Liver (tissue), 9 donors: ENCODE measurements around the gene PACSIN2. TPM values are rescaled to one million over a fixed set of nuclear protein-coding genes. Genes with fewer than 3 reads are reported as not detected.

ENCODE experiments used
- DNase-seq: peaks from one replicate; pipeline ENCODE4 v3.0.0-alpha.2; 2017; ENCODE audit warnings: low spot score
- H3K27ac ChIP-seq, 2 donors: one replicate each; pipeline ENCODE4 v1.7.0; 2013; ENCODE audit warnings: inconsistent platforms in 2 of 2, low read length in 2 of 2, control low read depth in 1 of 2, low read depth in 1 of 2, mild to moderate bottlenecking in 1 of 2
- H3K27me3 ChIP-seq, 4 donors: one replicate each; pipeline versions ENCODE4 v1.6.1 to v1.7.0; 2013; ENCODE audit warnings: low read length in 3 of 4, inconsistent platforms in 1 of 4, mild to moderate bottlenecking in 1 of 4, moderate library complexity in 1 of 4; ENCODE audit not compliant: control insufficient read depth in 4 of 4, insufficient read depth in 4 of 4
- H3K36me3 ChIP-seq, 4 donors: one replicate each; pipeline versions ENCODE4 v1.6.1 to v1.7.0; 2013; ENCODE audit warnings: low read length in 3 of 4, mild to moderate bottlenecking in 3 of 4, low read depth in 1 of 4, moderate library complexity in 1 of 4; ENCODE audit not compliant: control insufficient read depth in 4 of 4, insufficient read depth in 3 of 4
- H3K4me1 ChIP-seq, 4 donors: one replicate each; pipeline versions ENCODE4 v1.6.1 to v1.7.0; 2013; ENCODE audit warnings: low read length in 3 of 4, mild to moderate bottlenecking in 3 of 4, moderate library complexity in 1 of 4; ENCODE audit not compliant: control insufficient read depth in 4 of 4, insufficient read depth in 4 of 4
- H3K4me3 ChIP-seq, 3 donors: one replicate each; pipeline versions ENCODE4 v1.6.1 to v1.7.0; 2013; ENCODE audit warnings: low read length in 3 of 3, control low read depth in 1 of 3, low read depth in 1 of 3, mild to moderate bottlenecking in 1 of 3
- H3K9ac ChIP-seq, 2 donors: one replicate each; pipeline ENCODE4 v1.7.0; 2013; ENCODE audit warnings: low read length in 2 of 2, mild to moderate bottlenecking in 2 of 2, moderate library complexity in 2 of 2, control low read depth in 1 of 2, low read depth in 1 of 2
- H3K9me3 ChIP-seq, 4 donors: one replicate each; pipeline versions ENCODE4 v1.6.1 to v1.7.0; 2013; ENCODE audit warnings: low read length in 3 of 4; ENCODE audit not compliant: control insufficient read depth in 4 of 4
- EGR1 ChIP-seq, 2 donors: IDR thresholded peaks; 2 replicates each; pipeline ENCODE4 v1.6.1; 2016 to 2018; ENCODE audit warnings: antibody characterized with exemption in 2 of 2, low read depth in 2 of 2
- FOXA1 ChIP-seq: IDR thresholded peaks from 2 replicates; pipeline ENCODE4 v1.6.1; 2016; ENCODE audit warnings: antibody characterized with exemption
- FOXA2 ChIP-seq: IDR thresholded peaks from 2 replicates; pipeline ENCODE4 v1.6.1; 2016; ENCODE audit warnings: antibody characterized with exemption
- GABPA ChIP-seq, 2 donors: IDR thresholded peaks in 1 of 2; conservative IDR thresholded peaks in 1 of 2; 2 replicates each; pipeline ENCODE4 v1.6.1; 2016; ENCODE audit warnings: antibody characterized with exemption in 2 of 2, mild to moderate bottlenecking in 1 of 2, moderate library complexity in 1 of 2
- HNF4A ChIP-seq, 2 donors: conservative IDR thresholded peaks; 2 replicates each; pipeline ENCODE4 v1.6.1; 2016; ENCODE audit warnings: antibody characterized with exemption in 2 of 2, mild to moderate bottlenecking in 2 of 2
- HNF4G ChIP-seq: IDR thresholded peaks from 2 replicates; pipeline ENCODE4 v1.6.1; 2016; ENCODE audit warnings: antibody characterized with exemption
- JUND ChIP-seq, 2 donors: IDR thresholded peaks; 2 replicates each; pipeline ENCODE4 v1.6.1; 2016; ENCODE audit warnings: antibody characterized with exemption in 2 of 2
- NR2F2 ChIP-seq: IDR thresholded peaks from 2 replicates; pipeline ENCODE4 v1.6.1; 2016; ENCODE audit warnings: antibody characterized with exemption
- RAD21 ChIP-seq, 2 donors: IDR thresholded peaks; 2 replicates each; pipeline ENCODE4 v1.6.1; 2016; ENCODE audit warnings: antibody characterized with exemption in 2 of 2, mild to moderate bottlenecking in 2 of 2
- RXRA ChIP-seq, 2 donors: IDR thresholded peaks; 2 replicates each; pipeline ENCODE4 v1.6.1; 2017 to 2018; ENCODE audit warnings: antibody characterized with exemption in 2 of 2, mild to moderate bottlenecking in 1 of 2
- SP1 ChIP-seq: IDR thresholded peaks from 2 replicates; pipeline ENCODE4 v1.6.1; 2018; ENCODE audit warnings: antibody characterized with exemption, mild to moderate bottlenecking
- TAF1 ChIP-seq: conservative IDR thresholded peaks from 2 replicates; pipeline ENCODE4 v1.6.1; 2016; ENCODE audit warnings: antibody characterized with exemption, mild to moderate bottlenecking
- YY1 ChIP-seq: IDR thresholded peaks from 2 replicates; pipeline ENCODE4 v1.6.1; 2016; ENCODE audit warnings: antibody characterized with exemption, mild to moderate bottlenecking
- WGBS: extraction: QIAGEN DNeasy Blood & Tissue Kit; methylation state at CpG from one replicate; pipeline ENCODE4 v1.1.7; 2013; 5-methylcytosine and 5-hydroxymethylcytosine counted together
- polyA plus RNA-seq, 2 donors: library from polyadenylated mRNA; stranded (reverse) in 1 of 2; unstranded in 1 of 2; fragments of 200-250 nt in 1 of 2; fragments of >200 nt in 1 of 2; fragmentation: Nextera tagmentation in 1 of 2; extraction: Ambion mirVana in 1 of 2; gene quantifications; one replicate each; pipeline versions ENCODE4 v1.2.1 to v1.2.3, GENCODE V29; 2013 to 2015
- total RNA-seq, 2 donors: library from RNA; depleted of rRNA; stranded (reverse); fragments of >200 nt; gene quantifications; one replicate each; pipeline ENCODE4 v1.2.3, GENCODE V29; 2014
- TF ChIP-seq, protein P1 (sequence below): IDR thresholded peaks from 2 replicates; pipeline ENCODE4 v1.6.1; 2016; ENCODE audit warnings: antibody characterized with exemption
- TF ChIP-seq, protein P2 (sequence below): IDR thresholded peaks from 2 replicates; pipeline ENCODE4 v1.6.1; 2016; ENCODE audit warnings: antibody characterized with exemption
- TF ChIP-seq, protein P3 (sequence below): IDR thresholded peaks from 2 replicates; pipeline ENCODE4 v1.6.1; 2016; ENCODE audit warnings: antibody characterized with exemption, mild to moderate bottlenecking
- TF ChIP-seq, protein P4 (sequence below): fragments of 150-350 bp; IDR thresholded peaks from 2 replicates; pipeline ENCODE4 v1.5.1; 2017; ENCODE audit warnings: improper control_type of control experiment, low read depth, low read length; ENCODE audit not compliant: missing input control
- TF ChIP-seq, protein P5 (sequence below): IDR thresholded peaks from 2 replicates; pipeline ENCODE4 v1.6.1; 2016; ENCODE audit warnings: antibody characterized with exemption
- donor health status: healthy.
- donor health status: healthy.
- donor health status: healthy.
- donor health status: healthy.
- donor health status: healthy.

The PACSIN2 gene
- total and polyA plus RNA-seq, 4 donors, result 9.1 to 31.4 (median 17.0) TPM

DNA sequence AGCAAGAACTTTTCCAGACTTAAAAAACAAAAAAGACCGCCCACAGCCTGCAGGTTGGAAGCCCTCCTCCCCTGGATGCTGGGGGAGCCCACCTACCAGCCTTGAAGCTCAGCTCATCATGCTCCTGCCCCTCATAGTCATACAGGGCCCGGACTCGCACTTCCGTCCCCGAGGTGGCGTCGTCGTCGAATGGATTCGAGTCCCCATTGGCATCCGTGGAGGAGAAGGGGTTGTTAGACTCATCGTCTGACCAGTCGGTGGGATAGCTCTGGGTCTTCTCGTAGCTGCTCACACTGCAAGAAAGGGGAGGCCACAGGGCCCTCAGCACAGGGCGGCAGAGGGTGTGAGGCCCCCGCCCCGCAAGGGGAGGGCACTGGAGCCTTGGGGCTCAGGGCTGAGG, 138.9 kb downstream of the PACSIN2 start:
- no peak for DNase-seq

More for the DNA sequence above, 138.9 kb downstream of the PACSIN2 start:
- peaks cover 20 to 60% (median 27%) of the 10 kb centered on the region in 4 donors for H3K36me3 ChIP-seq
- 95% methylated on average over 17 of the region's 17 CpGs for WGBS
- H3K4me3 ChIP-seq, result no peak overlapping the region
- H3K27ac ChIP-seq, result no peak overlapping the region
- no peak overlapping the region for H3K9ac ChIP-seq
- peaks cover 8 to 21% (median 15%) of the 10 kb centered on the region in 4 donors for H3K4me1 ChIP-seq
- TF ChIP-seq HNF4G (no peak), YY1 (no peak), HNF4A (conservative IDR thresholded peaks at IDR 0.05) (no peak), RXRA (IDR thresholded peaks at IDR 0.05) (no peak), JUND (IDR thresholded peaks at IDR 0.05) (no peak), EGR1 (IDR thresholded peaks at IDR 0.05; ENCODE audit: low read depth in 2 of 2) (no peak), FOXA2 (no peak), TAF1 (no peak), RAD21 (IDR thresholded peaks at IDR 0.05) (no peak), FOXA1 (no peak), GABPA (IDR thresholded peaks at IDR 0.05 in 1 of 2, conservative IDR thresholded peaks at IDR 0.05 in 1 of 2) (no peak), NR2F2 (no peak), SP1 (no peak)
- TF ChIP-seq, protein P1, sequence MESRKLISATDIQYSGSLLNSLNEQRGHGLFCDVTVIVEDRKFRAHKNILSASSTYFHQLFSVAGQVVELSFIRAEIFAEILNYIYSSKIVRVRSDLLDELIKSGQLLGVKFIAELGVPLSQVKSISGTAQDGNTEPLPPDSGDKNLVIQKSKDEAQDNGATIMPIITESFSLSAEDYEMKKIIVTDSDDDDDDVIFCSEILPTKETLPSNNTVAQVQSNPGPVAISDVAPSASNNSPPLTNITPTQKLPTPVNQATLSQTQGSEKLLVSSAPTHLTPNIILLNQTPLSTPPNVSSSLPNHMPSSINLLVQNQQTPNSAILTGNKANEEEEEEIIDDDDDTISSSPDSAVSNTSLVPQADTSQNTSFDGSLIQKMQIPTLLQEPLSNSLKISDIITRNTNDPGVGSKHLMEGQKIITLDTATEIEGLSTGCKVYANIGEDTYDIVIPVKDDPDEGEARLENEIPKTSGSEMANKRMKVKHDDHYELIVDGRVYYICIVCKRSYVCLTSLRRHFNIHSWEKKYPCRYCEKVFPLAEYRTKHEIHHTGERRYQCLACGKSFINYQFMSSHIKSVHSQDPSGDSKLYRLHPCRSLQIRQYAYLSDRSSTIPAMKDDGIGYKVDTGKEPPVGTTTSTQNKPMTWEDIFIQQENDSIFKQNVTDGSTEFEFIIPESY, result no peak
- TF ChIP-seq, protein P2, sequence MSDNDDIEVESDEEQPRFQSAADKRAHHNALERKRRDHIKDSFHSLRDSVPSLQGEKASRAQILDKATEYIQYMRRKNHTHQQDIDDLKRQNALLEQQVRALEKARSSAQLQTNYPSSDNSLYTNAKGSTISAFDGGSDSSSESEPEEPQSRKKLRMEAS, result no peak
- TF ChIP-seq, protein P3, sequence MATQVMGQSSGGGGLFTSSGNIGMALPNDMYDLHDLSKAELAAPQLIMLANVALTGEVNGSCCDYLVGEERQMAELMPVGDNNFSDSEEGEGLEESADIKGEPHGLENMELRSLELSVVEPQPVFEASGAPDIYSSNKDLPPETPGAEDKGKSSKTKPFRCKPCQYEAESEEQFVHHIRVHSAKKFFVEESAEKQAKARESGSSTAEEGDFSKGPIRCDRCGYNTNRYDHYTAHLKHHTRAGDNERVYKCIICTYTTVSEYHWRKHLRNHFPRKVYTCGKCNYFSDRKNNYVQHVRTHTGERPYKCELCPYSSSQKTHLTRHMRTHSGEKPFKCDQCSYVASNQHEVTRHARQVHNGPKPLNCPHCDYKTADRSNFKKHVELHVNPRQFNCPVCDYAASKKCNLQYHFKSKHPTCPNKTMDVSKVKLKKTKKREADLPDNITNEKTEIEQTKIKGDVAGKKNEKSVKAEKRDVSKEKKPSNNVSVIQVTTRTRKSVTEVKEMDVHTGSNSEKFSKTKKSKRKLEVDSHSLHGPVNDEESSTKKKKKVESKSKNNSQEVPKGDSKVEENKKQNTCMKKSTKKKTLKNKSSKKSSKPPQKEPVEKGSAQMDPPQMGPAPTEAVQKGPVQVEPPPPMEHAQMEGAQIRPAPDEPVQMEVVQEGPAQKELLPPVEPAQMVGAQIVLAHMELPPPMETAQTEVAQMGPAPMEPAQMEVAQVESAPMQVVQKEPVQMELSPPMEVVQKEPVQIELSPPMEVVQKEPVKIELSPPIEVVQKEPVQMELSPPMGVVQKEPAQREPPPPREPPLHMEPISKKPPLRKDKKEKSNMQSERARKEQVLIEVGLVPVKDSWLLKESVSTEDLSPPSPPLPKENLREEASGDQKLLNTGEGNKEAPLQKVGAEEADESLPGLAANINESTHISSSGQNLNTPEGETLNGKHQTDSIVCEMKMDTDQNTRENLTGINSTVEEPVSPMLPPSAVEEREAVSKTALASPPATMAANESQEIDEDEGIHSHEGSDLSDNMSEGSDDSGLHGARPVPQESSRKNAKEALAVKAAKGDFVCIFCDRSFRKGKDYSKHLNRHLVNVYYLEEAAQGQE, result no peak
- TF ChIP-seq, protein P4, sequence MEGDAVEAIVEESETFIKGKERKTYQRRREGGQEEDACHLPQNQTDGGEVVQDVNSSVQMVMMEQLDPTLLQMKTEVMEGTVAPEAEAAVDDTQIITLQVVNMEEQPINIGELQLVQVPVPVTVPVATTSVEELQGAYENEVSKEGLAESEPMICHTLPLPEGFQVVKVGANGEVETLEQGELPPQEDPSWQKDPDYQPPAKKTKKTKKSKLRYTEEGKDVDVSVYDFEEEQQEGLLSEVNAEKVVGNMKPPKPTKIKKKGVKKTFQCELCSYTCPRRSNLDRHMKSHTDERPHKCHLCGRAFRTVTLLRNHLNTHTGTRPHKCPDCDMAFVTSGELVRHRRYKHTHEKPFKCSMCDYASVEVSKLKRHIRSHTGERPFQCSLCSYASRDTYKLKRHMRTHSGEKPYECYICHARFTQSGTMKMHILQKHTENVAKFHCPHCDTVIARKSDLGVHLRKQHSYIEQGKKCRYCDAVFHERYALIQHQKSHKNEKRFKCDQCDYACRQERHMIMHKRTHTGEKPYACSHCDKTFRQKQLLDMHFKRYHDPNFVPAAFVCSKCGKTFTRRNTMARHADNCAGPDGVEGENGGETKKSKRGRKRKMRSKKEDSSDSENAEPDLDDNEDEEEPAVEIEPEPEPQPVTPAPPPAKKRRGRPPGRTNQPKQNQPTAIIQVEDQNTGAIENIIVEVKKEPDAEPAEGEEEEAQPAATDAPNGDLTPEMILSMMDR, result no peak
- TF ChIP-seq, protein P5, sequence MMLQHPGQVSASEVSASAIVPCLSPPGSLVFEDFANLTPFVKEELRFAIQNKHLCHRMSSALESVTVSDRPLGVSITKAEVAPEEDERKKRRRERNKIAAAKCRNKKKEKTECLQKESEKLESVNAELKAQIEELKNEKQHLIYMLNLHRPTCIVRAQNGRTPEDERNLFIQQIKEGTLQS, result no peak
- no peaks in the 10 kb centered on the region for H3K9me3 ChIP-seq
- no peaks in the 10 kb centered on the region for H3K27me3 ChIP-seq
